NCI-H2171 treated with DMSO at 0.1 percent for 48 hours (cell line): ENCODE results near the gene DHRS11.

ENCODE experiments used
- DNase-seq: peaks from one replicate; lab custom pipeline; 2025; lab: John Stamatoyannopoulos, UW

Gene DHRS11, protein sequence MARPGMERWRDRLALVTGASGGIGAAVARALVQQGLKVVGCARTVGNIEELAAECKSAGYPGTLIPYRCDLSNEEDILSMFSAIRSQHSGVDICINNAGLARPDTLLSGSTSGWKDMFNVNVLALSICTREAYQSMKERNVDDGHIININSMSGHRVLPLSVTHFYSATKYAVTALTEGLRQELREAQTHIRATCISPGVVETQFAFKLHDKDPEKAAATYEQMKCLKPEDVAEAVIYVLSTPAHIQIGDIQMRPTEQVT

DNA sequence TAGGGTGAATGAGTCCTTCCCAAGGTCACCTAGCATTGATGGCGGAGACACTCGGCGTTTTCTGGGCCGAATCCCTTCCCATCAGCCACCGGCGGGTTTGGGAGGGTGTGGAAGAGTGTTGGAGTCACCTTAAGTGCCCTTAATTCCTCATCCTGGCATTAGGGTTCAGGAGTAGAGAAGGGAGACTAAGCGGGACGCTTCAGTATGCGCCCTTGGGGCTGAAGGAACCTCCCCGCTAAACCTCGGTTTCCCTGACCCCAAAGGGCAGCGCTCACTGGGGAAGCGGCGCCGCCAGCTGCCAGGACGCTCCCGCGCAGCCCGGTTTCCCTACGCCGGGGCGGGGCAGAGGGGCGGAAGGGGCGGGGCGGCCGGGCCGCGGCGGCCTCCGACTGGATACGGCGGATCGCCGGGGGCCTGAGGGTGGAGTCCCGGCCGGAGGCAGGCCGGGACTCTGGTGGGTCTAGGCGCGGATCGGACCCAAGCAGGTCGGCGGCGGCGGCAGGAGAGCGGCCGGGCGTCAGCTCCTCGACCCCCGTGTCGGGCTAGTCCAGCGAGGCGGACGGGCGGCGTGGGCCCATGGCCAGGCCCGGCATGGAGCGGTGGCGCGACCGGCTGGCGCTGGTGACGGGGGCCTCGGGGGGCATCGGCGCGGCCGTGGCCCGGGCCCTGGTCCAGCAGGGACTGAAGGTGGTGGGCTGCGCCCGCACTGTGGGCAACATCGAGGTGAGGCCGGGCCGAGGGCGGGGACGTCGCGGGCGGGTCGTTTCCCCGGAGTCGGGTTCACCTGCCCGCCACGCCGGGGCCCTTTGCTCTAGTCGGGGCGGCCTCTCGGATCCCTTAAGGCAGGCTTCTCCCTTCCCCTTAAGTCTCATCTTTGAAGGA, at the start of gene DHRS11:
TSS of gene DHRS11 (plus strand) at position 446 of the 882 bp plus-strand sequence. CDS start at position 577, 131 bp downstream.
- DNase-seq, result peak; percentile 69

DNA sequence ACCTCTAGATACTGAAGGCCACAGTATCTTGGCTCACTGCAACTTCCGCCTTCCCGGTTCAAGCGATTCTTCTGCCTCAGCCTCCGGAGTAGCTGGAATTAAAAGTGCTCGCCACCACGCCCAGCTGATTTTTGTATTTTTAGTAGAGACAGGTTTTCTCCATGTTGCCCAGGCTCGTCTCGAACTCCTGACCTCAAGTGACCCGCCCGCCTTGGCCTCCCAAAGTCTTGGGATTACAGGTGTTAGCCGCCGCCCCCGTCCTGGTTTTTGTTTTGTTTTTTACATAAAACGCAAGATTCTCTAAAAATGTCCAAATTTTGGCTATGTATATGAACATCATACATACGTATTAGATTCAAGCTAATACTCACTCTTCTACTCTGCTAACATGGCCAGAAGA, 48.9 kb upstream of the DHRS11 start:
- no peak for DNase-seq

DNA sequence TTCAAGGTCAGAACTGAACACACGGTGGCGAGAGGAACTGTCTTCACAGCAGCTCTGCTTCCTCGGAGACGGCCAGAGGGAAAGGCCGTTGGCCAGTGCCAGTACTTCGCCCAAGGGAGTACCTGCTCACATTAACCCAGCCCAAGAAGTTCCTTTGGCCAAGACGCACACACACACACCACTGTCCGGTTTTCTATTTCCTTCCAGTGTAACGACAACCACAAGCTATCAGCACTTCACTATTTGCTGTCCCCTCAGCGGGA, 47.7 kb upstream of the DHRS11 start:
- DNase-seq, result peak; percentile 32

DNA sequence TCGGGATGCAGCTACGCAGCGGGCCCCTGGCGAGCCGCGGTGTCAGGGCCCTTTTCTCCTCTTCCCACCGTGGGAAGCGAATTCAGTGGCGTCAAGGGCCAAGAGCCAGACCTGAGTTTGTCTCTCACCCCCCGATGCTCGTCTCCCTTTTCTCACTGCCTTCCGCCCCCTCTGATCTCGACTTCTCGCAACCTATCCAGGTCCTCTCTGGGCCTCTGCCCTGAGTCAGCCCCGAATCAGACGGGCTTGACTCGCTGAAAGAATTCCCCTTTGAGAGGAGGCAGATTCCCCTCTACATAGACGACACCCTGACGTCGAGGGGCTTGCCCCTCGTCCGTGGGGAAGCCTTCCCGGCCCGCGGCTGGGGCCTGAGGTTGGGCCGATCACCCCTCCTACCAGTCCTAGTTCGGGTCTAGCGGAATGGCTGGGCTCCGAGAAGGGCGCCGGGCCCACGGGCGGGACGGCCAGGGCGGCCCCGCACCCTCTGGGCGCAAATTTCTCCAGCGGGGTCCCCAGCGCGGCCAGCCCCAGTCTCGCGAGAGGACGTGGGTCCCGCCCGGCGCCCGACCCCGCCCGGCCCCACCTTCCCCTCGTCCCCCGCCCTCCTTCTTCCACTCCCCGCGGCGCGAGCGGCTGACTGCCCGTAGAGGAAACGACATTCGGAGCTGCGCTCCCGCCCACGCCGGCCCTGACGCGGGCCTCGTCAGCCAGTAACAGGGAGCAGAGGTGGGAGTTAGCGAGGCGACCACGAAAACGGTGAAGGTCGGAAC, 47.2 kb upstream of the DHRS11 start, which contains the start of gene GGNBP2:
TSS of gene GGNBP2 (plus strand) at position 613 of the 770 bp plus-strand sequence. CDS start 806 bp downstream, outside the sequence.
- peak; percentile 90 for DNase-seq

DNA sequence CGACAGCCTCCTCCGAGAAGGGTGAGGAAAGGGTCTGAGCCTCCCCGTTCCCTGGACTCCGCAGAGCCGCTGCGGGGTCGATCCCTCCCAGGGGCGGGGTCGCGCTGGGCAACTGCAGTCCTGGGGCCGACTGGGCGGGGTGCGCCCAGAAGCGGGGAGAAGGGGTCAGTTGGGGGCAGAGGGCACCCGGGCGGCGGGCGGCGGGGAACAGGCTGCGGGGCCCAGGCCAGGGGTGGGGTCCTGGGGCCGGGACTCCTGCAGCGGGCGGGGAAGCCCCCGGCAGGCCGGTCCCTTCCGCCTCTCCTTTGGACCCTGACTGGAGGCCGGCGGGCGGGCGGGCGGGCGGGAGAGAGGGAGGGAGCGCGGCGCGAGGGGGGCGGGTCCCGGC, 46.6 kb upstream of the DHRS11 start:
- no peak for DNase-seq

DNA sequence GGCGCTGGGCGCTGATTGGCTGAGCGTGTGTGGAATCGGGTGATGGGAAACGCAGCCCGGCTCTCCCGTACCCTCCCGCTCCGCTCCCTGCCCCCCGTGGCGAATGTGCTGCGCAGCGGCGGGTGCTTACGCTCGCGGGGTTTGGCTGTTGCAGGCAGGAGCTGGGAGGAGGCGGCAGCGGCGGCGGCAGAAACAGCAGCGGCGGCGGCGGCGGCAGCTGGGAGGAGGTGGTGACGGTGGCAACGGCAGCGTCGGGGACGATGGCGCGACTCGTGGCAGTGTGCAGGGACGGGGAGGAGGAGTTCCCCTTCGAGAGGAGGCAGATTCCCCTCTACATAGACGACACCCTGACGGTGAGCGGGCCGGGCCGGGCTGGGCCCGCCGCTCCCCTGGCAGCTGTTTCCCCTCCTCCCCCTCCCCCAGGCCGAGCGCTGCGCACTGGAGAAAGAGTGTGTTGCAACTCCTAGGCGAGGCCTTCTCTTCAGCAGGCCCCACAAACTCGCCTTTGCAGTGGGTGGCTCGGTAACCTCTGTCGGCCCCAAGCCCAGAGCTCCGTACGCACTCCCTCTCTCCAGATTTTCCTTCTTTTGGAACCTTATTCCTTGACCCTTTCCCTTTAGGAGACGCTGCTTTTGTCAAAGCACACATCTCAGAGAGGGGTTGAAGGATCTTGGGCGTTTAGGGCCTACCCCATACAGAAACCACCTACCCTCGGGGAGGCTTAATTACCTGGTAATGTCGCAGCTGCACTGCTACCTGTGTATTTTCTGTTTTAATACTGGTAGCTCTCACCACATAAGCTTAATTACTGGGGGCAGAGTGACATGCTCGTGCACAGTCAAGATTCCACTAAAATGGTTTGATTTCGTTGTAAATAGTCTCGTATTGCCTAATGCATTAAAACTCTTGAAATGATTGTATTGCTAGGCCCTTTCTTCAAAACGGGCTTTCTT, 45.9 kb upstream of the DHRS11 start:
- peak; percentile 95 for DNase-seq

DNA sequence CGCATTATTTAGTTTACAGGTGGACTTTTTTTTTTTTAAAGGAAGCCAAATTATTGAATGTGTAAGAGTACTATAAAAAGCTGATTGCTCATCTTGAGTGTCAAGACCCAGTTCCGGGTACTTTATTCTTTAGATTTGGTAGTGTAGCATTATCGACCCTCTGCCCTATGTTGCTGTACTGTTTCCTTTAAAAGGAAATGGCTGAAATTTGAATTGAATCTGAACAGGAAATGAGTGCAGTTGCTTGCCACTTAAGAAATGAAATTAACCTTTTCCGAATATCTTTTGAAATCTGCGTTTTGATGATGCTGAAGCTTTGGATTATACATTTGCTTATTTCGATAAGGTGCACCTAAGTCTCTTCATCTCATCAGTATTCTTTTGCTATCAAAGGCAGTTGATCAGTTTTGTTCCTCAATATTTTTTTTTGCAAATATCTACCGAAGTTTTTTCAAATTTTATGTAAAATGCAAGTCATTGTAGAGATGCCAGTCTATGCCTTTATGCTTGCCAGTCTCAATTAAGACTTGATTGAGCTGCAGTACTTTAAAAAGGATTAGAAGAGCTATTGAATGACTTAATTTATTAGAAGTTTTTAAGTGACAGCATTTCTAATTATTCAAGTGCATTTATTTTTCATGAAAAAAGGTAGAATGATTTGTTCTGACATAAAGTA, 45.1 kb upstream of the DHRS11 start:
- no peak for DNase-seq

DNA sequence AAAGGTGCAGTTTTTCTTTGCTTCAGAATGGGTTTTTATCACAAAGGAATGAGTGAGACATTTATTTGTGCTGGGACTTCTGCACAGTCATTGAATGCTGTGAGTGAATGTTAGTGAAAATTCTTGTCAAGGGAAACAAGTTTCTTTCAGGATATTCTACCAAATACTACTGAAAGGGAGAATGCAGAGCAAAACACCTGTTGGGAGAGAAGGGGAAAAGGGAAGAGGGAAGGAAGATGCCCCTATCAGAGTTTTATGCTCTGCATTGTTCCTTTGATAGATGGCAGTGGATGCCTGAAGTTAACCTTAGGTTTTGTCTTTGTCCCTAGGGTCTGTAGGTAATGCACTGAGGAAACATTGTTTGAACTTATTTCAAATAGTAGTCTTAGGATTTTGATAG, 43.9 kb upstream of the DHRS11 start:
- DNase-seq, result no peak

DNA sequence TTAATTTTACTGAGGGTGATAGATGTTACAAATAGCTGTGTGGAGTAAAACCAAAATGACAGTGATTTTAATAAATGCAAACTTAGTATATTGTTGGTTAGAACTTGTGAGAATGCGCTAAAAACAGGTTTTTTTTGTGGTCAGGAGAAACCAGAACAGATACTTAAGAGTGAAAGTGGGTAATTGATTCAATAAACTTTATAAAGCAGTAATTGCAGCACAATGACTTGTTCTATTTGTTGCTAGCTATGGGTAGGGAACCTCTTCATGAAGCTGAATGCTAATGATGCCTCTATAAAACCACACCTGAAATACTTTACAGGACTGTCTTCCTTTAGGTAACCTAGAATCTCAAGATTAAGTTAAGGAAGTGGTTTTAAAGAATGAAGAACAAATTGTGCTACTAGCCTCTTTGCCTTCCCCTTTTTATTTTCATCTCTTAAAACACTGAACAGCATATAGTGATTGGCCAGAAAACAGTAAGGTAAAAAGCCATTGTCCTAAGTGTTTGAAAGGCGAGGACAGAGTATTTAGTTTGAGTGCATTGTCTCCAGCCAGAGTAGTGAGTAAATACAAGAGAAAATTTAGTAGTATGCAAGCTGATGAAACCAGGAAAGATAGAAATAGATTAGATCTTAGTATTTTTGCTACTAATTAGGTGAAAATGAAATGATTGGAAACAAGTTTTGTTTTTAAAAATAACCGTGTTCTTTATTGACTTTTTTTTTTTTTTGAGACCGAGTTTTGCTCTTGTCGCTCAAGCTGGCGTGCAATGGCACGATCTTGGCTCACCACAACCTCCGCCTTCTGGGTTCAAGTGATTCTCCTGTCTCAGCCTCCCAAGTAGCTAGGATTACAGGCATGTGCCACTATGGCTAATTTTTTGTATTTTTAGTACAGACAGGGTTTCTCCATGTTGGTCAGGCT, 40.9 kb upstream of the DHRS11 start:
- DNase-seq, result no peak

DNA sequence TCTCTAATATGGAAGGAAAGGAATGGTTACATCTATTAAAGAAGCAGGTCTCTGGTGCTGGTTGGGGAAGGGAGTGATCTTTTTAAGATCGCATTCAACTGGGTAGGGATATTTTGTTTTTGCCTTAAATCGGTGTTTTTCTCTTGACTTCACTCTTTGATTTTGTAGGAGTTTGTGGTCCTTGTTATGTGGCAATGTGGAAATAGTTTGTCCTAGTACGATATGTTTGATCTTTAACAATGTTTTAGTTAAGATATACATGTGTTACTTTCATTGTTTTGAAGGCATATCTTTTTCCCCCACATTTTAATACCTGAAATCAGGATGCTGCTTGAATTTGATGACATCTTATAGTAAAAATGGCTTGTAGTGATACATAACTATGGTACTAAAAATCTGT, 38.2 kb upstream of the DHRS11 start:
- no peak for DNase-seq

DNA sequence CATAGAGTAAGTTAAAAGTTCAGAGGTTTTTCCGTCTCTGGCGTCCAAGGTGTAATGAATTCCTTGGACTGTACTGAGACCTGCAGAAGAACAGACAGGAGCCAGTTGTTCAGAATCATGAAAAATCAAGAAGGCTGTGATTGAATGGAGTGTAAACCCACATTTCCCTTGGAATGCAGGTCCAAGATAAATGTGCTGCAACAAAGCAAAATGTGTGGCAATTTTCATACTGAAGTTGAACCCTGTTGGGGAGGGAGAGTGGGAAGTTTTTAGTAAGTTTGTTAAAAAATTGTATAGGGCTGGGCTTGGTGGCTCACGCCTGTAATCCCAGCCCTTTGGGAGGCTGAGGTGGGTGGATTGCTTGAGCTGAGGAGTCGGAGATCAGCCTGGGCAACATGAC, 25.6 kb upstream of the DHRS11 start:
- DNase-seq, result no peak

DNA sequence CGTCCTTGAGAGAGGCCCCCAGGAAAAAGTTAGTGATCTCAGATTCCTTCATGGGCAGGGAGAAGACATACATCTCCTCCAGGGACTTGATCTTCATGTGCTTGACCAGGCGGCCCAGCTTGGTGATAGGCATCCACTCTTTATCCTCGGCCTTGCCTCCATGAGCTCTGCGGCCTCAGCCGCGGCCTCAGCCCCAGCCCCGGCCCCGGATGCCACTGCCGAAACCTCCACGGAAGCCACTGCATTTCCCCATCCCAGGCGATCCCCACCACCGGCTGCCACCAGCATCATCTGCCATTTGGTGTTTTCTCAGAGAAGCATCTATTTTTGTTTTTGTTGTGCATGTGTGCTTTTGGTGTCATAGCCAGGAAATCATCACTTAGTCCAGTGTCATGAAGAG, 16.7 kb upstream of the DHRS11 start:
- DNase-seq, result no peak

DNA sequence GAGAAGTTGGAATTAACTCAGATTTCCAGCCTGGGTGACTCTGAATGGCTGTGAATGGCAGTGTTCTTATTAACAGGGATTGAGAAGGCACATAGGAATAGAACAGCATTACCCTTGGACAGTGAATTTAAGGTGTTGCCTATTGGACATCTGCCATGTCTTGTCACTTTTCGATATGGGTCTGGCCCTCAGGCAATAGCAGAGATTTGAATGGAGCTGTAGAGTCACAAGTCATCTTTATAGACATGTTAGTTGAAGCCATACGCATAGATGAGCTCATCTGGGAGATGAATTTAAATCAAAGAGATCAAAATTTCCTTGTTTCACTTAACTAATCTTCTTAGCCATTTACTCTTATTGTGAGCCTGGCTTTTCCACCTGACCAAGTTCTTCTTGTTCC, 14.9 kb upstream of the DHRS11 start:
- no peak for DNase-seq

DNA sequence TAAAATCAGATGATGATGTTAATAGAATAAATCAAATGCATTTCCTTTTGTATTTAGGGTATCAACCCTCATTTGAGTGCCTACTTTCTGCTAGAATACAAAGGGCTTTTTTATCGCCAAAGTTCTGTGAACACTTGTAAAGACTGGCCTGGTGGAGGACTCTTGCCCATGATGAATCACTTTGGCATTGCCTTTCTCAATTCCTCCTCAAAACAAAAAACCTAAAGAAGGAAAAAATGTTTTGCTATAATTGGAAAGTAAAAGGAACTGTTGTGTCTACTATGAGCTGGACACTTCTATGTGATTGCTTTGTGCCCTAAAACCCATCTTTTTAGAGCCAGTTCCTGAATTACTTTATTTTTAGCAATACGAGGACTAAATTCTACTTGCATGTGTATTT, 13.0 kb upstream of the DHRS11 start:
- no peak for DNase-seq

DNA sequence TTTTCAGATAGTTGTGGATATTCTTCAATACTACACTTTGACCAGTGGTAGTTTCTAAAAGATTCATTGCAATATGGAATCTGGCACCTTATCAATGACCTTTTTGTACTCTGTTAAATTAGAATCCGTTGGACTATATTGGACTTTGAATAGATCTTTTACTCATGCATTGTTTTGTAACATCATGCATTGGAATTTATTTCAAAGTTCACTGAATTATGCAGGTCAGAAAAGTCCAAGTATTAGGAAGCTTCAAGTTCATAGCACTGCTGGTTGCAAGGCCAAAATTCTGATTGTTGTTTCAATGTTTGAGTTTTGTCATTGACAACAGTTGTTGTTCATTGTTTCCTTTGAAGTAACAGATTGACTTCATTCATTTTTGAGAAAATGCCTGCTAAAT, 7.9 kb upstream of the DHRS11 start:
- no peak for DNase-seq

DNA sequence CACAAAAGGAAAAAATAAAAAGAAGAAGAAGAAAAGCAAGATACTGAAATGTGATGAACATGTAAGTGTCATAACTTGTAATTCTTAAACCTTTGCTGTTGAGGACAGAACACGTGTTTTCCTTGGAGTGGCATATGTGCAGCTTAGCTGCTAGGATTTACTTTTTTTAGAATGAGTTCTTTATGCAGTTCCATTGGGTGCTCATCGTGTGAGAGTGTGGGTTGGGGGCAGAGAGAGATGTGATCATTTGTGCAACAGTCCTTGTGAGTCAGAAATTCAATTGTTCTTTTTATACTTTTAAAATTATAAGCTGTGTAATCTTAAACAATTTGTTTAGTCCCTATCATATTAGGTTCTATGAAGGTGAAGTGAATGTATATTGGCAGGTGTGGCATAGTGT, 5.5 kb upstream of the DHRS11 start:
- DNase-seq, result no peak

DNA sequence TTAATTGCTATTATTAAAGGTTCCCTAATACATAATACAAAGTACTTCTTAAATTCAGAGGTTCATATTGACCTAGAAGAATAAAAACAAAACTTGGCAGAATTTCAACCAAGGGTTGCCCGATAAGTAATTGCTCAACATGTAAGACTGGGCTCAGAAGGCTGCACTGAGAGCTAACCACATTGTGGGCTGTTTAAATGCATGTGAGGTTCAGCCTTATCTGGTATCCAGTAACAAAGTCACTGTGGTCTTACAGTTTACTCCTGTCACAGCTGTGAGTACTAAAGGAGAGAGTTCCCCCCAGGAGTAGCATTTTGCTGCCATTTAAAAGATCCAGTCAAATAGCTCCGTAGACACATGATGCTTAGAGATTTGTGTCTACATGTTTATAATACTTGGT, 1.6 kb upstream of the DHRS11 start:
- DNase-seq, result no peak

DNA sequence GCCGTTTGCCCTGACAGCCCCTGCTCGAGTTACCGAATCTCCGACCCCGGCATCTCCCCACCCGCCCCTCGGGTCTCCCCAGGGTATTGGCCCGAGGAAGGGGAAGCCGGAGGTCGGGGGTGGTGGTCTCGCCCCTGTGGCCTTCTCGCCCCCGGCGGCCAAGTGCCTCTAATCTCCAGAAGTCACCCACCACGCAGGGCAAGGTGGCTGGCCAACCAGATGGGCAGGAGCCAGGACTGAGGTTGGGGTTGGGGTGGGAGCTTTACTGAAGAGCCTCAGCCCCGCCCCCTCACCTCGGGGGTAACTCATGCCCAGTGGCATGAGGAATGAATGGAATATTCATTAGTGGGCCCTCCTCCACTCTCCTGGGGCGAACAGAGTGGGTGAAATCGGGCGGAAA, 637 bp downstream of the DHRS11 start:
- DNase-seq, result peak; percentile 25

DNA sequence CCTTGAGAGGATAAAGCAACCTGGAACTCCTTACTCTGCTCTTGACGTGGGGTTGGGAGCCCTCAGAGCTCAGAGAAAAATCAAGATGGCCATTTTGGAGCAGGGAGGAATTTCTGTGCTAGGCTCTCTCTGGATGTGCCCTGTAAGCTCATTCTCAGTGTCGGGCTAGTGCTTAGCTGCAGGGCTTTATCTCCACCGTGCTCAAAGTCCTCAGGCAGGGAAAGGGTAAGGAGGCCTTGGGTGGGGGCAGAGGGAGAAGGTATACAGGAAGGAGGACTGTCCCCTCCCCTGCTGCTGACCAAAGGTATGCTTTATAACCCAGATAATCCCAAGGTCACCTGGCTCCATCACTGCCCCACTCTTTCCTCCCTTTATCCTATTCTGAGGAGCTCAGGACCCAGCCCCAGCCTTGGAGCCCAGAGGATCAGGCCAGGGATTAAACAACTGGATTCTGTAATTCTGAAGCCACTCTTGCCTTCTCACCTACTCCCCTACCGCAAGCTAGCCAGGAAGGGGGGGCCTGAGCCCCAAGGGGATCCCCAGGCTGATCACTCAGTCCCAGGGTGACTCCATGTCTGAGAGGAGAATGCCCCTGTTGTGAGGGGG, 1.1 kb downstream of the DHRS11 start:
- no peak for DNase-seq
